ENCODE data around the gene GPATCH3.
"Not testable (repeated sequence)": the region's sequence is repeated elsewhere in the genome, so short reads cannot be mapped to it uniquely, and the experiment has no call there.

The GPATCH3 gene

GRCh38 chr1:26913389-26913753 lies 13.1 kb upstream of the GPATCH3 start:
- no peak for DNase-seq

- no peak for DNase-seq
Measured at GRCh38 chr1:26912147-26912490, 11.9 kb upstream of the GPATCH3 start.

DNA sequence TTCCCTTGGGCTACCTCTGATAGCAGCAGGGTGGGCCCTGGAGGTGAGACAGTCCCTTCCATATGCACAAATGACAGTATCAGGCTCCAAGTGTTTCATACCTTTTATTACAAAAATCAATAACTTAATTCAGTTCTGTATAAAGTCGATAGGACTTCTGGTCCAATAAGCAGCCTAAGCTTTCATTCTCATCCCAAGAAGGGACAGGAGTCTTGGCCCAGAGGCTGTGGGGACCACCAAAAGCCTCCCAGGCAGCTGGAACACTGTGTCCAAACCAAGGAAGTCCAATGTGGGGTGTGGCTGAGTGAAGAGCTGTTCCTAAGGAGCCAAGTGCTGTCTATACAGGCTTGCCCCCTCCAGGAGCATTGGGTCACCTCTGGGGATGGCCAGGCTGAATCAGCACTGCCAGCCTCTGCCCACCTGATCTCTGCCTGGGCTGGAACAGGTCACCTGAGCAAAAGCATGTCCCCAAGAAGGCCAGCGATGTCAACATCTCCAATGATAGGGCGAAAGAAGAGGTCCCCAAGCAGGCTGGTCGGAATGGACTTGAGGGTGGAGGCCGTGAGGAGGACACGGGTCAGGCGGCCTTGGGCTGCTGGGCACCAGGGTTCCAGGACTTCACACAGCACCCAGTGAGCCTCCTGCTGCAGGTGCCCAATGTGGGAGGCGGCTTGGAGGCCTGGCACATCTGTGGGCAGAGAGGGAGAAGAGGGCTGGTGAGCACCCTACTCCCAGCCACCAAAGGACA lies 11.3 kb upstream of the GPATCH3 start:
- DNase-seq = no peak

DNA sequence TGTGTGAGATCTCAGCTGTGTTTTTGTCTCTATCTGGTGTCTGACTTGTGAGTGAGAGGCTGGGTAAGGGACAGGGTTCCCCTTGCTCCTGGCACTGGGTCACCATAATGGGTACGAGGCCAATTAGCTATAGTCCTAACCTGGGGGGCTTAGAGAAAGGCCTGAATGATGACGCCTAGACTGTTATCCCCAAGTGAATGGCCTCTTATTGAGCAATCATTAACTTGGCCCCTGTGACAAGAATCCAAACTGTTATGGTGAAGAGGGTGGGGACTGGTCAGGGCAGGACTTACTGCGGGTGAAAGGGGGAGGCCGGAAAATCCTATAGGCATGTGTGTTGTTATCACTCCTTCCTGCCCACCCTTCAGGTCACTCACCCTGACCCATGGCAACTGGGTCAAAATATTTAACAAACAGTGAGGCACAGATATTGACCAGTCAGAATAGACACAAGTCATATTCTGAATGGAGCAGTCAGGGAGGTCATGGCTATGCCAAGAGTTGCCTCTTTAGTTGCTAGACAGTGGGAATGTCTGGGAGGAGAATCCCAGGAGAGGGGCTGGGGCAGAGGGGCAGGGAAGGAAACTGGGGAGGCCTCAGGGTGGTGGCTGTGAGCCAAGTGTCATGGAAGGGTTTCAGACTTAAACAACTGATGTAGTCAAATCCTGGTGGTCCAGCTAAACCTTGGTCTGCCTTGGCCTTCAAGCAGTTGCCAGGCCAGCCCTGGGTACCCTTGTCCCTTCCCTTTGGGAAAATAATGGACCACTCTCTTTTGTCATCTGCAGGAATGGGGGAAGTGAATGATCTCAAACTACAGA lies 10.3 kb upstream of the GPATCH3 start:
- DNase-seq = no peak

DNA sequence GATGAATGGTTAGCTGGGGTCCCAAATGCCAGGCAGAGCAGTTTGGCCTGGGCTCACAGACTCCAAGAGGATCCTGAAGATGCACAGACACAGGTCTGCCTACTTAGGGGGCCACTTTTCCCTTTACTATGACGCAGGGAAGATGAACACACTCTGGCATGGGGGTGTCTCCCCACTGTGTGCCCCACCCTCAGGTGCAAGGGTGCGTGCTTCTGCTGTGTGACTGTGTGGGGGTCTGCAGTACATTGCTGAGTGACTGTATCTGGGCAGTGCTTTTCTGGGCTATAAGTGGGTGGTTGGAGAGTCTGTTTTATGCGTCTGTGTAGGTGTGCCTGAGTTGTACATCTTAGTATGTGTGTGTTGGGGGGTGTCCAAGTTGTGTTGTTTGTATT lies 9.7 kb upstream of the GPATCH3 start:
- no peak for DNase-seq

DNA sequence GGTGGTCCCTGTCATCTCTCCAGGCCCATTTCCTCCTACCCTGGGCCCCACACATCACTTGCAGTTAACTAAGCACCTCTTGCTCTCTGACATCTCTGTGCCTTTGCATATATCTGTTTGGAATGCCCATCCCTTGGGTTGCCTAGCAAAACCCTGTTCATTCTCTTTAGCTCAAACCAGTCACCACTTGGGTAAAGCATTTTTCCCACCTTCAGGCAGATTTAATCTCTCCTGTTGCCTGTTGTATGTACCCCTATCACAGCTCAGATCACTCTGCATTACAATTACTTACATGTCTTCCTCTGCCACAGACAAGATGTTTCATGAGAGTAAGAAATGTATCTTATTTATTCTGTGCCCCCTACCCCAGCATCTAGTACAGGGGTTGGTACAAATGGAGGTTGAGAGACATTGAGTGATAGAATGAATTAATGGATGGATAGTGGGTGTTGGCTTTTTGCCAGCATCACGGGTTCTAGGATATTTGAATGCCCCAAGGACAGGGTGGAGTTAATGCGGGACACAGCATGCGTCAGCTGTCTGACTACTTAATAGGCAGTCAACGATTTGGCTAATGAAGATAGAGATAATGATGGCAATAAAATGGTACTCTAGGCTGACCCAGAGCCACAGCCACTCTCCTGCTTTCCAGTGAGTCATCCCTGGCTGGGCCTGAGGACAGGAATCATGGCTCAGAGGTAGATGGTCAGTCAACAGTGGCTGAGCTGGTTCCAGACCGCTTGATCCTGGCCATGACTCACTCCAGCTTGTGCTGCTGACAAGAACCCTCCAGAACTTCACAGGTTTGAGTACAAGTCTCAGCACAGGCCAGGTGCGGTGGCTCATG lies 7.0 kb upstream of the GPATCH3 start:
- peak; percentile 32 for DNase-seq

GRCh38 chr1:26900815-26901511 lies 696 bp upstream of the GPATCH3 start:
- no peak for DNase-seq

DNA sequence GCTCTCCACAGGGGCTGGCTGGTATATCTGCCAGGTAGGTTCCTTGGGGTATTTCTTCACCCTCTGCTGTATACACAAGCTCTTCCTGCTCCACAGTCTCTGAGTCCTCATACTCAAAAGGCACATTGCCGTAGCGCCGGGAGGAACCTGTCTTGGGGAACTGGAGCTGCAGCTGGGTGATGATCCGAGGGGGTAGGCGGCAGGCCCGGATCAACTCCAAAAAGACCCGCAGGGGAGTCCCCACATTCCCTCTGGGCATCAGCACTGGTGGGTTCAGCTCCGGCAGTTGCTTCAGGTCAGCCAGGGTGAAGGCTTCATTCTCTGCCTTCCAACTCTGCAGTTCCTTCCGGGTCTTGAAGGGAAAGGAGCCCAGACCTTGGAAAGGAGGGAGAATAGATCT lies 2.9 kb downstream of the GPATCH3 start:
- no peak for DNase-seq

DNA sequence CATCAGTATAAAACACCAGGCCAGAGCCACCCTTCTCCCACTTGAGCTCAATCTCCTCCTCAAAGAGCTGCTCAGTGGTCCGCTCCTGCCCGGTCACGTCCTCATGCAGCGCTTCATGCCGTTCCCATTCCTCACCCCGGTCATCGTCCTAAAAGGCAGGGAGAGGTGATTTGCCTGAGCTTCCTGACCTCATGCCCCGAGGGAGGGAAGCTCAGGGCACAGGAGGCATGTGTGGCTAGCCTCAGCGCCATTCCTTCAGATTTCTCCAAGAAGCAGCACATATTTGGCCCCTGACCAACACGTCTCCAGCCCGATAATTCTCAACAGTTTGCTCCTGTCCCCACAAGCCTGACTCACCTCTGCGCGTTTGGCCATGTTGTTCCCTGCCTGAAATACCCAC lies 6.0 kb downstream of the GPATCH3 start:
- no peak for DNase-seq

DNA sequence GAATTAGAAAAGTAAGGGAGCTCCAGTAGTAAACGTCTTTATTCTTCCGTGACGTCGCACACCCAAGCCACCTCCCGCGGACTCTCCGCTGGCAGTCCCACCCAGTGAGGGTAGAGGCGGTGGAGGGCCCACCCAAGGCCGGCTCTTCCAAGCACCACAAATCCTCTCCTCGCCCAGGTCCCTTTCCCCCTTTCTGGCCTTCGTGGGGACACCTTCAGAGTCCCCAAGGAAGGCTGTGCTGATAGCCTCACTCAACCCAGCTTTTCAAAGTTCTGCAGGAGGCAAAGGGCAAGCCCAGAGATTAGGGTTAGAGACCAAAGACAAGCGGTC lies 9.8 kb downstream of the GPATCH3 start:
- no peak for DNase-seq

- DNase-seq = peak; percentile 26
Measured at GRCh38 chr1:26889551-26890466, 10.5 kb downstream of the GPATCH3 start, which contains the start of gene GPN2. TSS of gene GPN2 (minus strand) at chr1:26890283. CDS start at chr1:26890096, 187 bp downstream.

GRCh38 chr1:26888231-26888630 lies 12.0 kb downstream of the GPATCH3 start:
- DNase-seq = no peak

GRCh38 chr1:26887125-26887524 lies 13.1 kb downstream of the GPATCH3 start:
- no peak for DNase-seq

DNA sequence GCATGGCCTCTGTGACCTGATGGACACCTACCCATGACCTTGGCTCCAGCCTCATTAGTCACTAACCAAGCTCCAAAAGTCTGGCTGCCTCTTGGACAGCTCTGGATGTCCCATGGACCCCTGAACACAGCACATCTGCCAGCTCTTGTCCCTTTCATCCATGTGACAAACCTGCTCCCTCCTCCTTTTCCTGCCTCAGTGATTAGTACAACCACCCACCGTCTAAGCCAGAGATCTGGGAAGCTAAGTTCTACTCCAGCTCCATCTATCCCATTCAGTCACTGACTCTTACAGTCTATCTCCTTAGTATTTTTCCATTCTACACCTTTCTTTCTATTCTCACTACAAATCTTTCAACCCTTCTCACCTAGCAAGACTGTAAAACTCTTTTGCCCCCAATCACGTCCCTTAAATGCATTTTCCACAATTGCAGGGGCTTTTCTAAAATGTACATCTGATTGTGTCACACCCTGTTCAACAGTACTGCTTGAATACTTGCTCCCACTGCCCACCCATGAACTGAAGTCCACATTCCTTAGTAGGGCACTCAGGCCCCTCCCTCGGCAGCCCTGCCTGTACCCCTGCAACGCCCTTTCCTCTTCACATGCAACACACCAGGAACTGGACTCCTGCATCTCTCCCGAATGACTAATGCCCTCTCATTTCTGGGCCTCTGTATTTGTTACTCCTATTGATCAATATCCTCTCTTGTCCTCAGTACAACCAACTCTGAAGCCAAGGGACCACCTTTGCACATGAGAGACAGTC lies 17.4 kb downstream of the GPATCH3 start:
- no peak for DNase-seq

GRCh38 chr1:26881611-26882010 lies 18.7 kb downstream of the GPATCH3 start:
- not testable (repeated sequence) for DNase-seq

- no peak for DNase-seq
Measured at GRCh38 chr1:26879793-26880192, 20.5 kb downstream of the GPATCH3 start.

DNA sequence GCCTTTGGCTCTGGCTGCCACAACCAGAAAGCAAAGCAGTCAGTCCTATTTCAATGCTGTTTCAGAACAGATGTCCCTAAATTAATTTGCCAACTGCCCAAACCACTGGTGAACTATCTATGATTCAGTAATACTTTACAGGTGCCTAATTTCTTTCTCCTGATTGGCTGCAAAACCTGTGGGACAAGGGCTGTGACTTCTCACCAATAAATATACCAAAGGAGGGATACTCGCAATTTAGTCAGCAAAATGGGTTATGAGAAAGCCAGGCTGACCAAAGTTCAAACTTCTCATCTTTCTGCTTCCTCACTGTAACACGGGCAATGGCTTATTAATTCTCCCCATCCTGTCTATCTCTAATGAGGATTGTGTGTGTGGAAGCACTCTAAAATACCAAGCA lies 22.9 kb downstream of the GPATCH3 start:
- DNase-seq = no peak

DNA sequence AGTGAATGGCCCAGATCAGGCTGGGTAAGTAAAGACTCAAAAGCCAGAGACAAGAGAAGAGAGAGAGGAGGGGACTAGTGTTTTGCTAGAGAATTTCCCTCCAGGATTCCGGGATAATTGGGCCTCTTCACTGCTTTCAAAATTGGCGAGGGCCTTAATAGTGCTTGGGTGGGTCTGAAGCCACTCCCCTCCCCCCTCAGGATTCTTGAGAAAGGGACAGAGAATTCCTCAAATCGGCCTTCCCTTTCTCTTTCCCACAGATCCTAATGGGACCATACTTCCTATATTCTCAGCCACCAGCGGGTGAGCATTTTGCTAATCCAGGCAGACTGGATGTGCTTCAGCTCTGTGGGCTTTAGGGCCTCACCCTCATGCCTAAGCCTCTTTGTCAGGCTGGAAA lies 25.4 kb downstream of the GPATCH3 start:
- DNase-seq = no peak

GRCh38 chr1:26873097-26873496 lies 27.2 kb downstream of the GPATCH3 start:
- not testable (repeated sequence) for DNase-seq

DNA sequence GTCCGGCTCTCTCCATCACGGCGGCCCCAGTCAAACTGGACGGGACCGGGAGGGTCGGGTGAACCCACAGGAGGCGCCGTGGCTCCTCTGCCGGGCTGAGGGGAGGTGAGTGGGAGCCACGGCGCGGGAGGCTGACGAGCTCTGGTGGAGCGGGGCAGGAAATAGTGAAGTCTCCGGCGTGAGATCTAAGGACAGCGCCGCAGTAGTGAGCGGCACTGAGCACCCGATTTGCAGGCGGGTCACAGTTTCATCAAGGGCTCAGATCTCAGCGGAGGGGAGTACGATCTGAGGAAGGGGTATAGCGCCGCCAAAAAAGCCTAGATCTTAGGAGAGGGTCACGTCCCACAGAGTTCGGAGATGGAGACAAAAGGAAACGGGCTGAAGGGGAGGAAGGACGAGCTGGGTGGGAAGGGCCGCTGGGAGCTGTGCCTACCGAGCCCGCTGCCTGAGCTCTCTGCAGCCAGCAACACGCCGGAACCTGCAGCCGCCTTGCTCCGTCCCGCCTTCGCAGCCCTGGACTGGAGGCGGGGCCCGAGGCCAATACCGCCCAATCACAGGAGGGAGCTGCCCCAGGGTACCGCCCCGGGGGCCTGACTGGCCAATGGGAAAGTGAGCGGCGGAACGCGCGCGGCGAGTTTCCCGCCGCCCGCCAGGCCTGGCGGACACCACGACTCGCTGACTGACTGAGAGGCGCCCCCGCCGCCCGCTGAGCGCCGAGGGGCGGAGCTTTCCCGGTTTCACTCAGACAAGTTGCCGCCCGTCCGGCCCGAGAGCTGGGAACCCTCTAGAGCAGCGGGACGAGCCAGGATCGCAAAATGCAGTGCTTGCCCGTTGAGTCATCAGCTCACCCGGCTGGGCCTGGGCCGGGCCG lies 35.4 kb downstream of the GPATCH3 start:
- peak; percentile 81 for DNase-seq

All from NCI-H748 treated with DMSO at 0.1 percent for 48 hours (cell line).